Chondrocyte (in vitro differentiated cells): ENCODE measurements around the gene MMP17. TPM values are rescaled to one million over a fixed set of nuclear protein-coding genes. Genes with fewer than 3 reads are reported as not detected.

Experiments used
- DNase-seq: peaks from one replicate; pipeline ENCODE4 v3.0.0; 2021; ENCODE audit warnings: mixed read lengths, low spot score
- H3K27ac Mint-ChIP-seq: one replicate; pipeline ENCODE4 v1.8.0; 2021; ENCODE audit warnings: mild to moderate bottlenecking, moderate library complexity, mixed read lengths; ENCODE audit not compliant: unreplicated experiment
- H3K27me3 Mint-ChIP-seq: 2 replicates; pipeline ENCODE4 v1.8.0; 2021; ENCODE audit warnings: low read depth, mixed read lengths
- H3K36me3 Mint-ChIP-seq: 2 replicates; pipeline ENCODE4 v1.8.0; 2021; ENCODE audit warnings: low read depth, mixed read lengths
- H3K4me1 Mint-ChIP-seq: 2 replicates; pipeline ENCODE4 v1.8.0; 2021; ENCODE audit warnings: low read depth, mild to moderate bottlenecking, mixed read lengths
- H3K4me3 Mint-ChIP-seq: one replicate; pipeline ENCODE4 v1.8.0; 2021; ENCODE audit warnings: mild to moderate bottlenecking, moderate library complexity, mixed read lengths; ENCODE audit not compliant: unreplicated experiment
- H3K9me3 Mint-ChIP-seq: 2 replicates; pipeline ENCODE4 v1.8.0; 2021; ENCODE audit warnings: low read depth, mixed read lengths
- total RNA-seq: library from RNA; stranded (reverse); gene quantifications from 3 replicates; pipeline ENCODE4 v1.2.1, GENCODE V29; 2021
- TF ChIP-seq, protein P1 (sequence below): fragments of 200-600 bp; sonication (generic); IDR thresholded peaks from 2 replicates; pipeline ENCODE4 v1.5.0; 2021; ENCODE audit warnings: antibody characterized with exemption, mild to moderate bottlenecking, moderate library complexity

Gene MMP17
- total RNA-seq, 1 donor from 2014 or later: 1.3 TPM

DNA sequence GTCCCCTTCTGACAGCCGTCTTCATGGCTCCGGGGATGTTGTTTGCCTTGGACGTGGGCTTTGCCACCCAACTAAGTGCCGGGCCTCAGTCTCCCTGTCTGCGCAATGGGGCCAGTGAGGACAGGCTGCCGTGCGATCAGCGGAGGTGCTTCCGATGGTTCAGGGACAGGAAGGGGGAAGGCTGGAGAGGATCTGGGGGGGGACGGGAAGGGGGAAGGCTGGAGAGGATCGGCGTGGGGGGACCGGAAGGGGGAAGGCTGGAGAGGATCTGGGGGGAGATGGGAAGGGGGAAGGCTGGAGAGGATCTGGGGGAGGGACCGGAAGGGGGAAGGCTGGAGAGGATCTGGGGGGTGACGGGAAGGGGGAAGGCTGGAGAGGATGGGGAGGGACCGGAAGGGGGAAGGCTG lies 3.4 kb downstream of the MMP17 start:
- Mint-ChIP-seq H3K36me3 (no peaks in the 10 kb centered on the region), H3K4me3 (no peak overlapping the region), H3K4me1 (peaks cover 8% of the 10 kb centered on the region), H3K27me3 (peaks cover 10% of the 10 kb centered on the region), H3K27ac (no peak overlapping the region), H3K9me3 (no peaks in the 10 kb centered on the region)
- TF ChIP-seq, protein P1, sequence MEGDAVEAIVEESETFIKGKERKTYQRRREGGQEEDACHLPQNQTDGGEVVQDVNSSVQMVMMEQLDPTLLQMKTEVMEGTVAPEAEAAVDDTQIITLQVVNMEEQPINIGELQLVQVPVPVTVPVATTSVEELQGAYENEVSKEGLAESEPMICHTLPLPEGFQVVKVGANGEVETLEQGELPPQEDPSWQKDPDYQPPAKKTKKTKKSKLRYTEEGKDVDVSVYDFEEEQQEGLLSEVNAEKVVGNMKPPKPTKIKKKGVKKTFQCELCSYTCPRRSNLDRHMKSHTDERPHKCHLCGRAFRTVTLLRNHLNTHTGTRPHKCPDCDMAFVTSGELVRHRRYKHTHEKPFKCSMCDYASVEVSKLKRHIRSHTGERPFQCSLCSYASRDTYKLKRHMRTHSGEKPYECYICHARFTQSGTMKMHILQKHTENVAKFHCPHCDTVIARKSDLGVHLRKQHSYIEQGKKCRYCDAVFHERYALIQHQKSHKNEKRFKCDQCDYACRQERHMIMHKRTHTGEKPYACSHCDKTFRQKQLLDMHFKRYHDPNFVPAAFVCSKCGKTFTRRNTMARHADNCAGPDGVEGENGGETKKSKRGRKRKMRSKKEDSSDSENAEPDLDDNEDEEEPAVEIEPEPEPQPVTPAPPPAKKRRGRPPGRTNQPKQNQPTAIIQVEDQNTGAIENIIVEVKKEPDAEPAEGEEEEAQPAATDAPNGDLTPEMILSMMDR: no peak
- DNase-seq: no peak

GRCh38 chr12:131832321-131833231 lies 4.4 kb downstream of the MMP17 start:
- no peak overlapping the region for H3K4me3 Mint-ChIP-seq
- TF ChIP-seq, protein P1: no peak
- H3K4me1 Mint-ChIP-seq: peaks cover 8% of the 10 kb centered on the region
- H3K9me3 Mint-ChIP-seq: no peaks in the 10 kb centered on the region
- H3K36me3 Mint-ChIP-seq: no peaks in the 10 kb centered on the region
- DNase-seq: peak; percentile 91
- H3K27ac Mint-ChIP-seq: no peak overlapping the region
- H3K27me3 Mint-ChIP-seq: peaks cover 6% of the 10 kb centered on the region

DNA sequence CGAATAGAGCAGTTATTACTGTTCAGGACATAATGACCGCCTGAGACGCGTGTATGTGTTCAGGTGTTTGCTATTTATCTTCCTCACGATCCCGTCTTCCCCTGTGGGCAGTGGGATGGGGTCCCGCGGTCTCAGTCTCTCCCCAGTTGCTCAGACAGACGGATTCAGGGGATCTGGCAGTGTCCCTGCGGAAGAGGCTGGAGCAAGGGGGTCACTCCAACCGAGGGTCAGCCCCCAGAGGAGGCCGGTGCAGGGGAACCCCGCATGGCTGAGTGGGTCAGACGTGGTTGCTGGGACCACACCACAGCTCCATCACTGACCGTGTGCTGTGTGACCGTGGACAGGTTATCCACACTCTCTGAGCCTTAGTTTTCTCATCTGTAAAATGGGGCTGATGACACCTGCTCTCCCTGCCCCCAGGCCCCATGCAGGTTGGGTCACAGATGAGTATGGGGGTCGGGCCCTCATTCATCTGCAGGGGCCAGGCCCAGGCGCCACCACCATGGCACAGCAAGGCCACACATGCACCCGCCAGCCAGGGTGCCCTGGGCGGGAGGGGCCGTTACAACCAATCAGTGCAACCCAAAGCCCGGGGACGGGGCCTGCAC lies 5.2 kb downstream of the MMP17 start:
- no peak overlapping the region for H3K4me3 Mint-ChIP-seq
- H3K27ac Mint-ChIP-seq: no peak overlapping the region
- H3K27me3 Mint-ChIP-seq: peaks cover 6% of the 10 kb centered on the region
- peaks cover 8% of the 10 kb centered on the region for H3K4me1 Mint-ChIP-seq
- DNase-seq: no peak
- H3K9me3 Mint-ChIP-seq: no peaks in the 10 kb centered on the region
- no peaks in the 10 kb centered on the region for H3K36me3 Mint-ChIP-seq
- TF ChIP-seq, protein P1: no peak

GRCh38 chr12:131833896-131834641 lies 5.9 kb downstream of the MMP17 start:
- peaks cover 6% of the 10 kb centered on the region for H3K27me3 Mint-ChIP-seq
- H3K36me3 Mint-ChIP-seq: no peaks in the 10 kb centered on the region
- H3K9me3 Mint-ChIP-seq: no peaks in the 10 kb centered on the region
- H3K4me3 Mint-ChIP-seq: no peak overlapping the region
- TF ChIP-seq, protein P1: peak; percentile 76
- H3K4me1 Mint-ChIP-seq: peaks cover 8% of the 10 kb centered on the region
- DNase-seq: peak; percentile 70
- H3K27ac Mint-ChIP-seq: no peak overlapping the region
